Cardiac fibroblast (primary cell): ENCODE data around the gene SLIT3.

Experiments
- DNase-seq, 2 donors: peaks; one replicate each; pipeline versions ENCODE4 v3.0.0 to v3.0.0-alpha.2; 2010; ENCODE audit warnings: low read depth in 2 of 2
- H3K4me3 ChIP-seq, 2 donors: replicated peaks in 1 of 2; 1 replicate in 1 of 2; 2 replicates in 1 of 2; pipeline ENCODE4 v1.5.1; 2011; ENCODE audit warnings: low read depth in 2 of 2, low read length in 2 of 2, mild to moderate bottlenecking in 2 of 2, moderate library complexity in 1 of 2
- TF ChIP-seq, protein P1 (sequence below): IDR thresholded peaks from one replicate; pipeline ENCODE4 v1.5.1; 2011; ENCODE audit warnings: low read depth, mild to moderate bottlenecking, low read length, inconsistent platforms

SLIT3 gene

DNA sequence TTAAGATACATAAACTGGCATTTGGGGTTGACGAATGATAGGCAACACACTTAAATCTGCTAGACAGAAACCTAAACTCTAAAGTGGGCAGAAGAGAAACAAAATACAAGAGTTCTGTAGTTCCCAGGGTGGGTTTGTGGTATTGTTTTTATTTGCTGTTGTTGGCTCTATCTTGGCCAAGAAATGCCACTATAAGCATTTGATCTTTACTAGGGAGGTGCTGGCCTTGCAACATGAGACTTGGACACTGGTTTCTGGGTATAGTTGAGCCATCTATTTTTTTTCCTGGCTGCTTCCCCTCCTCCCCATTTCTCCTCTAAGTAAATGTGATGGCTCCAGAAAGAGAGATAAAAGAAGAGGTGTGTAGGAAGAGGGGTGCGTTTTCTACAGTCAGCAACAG lies 251.2 kb downstream of the SLIT3 start:
- TF ChIP-seq, protein P1, sequence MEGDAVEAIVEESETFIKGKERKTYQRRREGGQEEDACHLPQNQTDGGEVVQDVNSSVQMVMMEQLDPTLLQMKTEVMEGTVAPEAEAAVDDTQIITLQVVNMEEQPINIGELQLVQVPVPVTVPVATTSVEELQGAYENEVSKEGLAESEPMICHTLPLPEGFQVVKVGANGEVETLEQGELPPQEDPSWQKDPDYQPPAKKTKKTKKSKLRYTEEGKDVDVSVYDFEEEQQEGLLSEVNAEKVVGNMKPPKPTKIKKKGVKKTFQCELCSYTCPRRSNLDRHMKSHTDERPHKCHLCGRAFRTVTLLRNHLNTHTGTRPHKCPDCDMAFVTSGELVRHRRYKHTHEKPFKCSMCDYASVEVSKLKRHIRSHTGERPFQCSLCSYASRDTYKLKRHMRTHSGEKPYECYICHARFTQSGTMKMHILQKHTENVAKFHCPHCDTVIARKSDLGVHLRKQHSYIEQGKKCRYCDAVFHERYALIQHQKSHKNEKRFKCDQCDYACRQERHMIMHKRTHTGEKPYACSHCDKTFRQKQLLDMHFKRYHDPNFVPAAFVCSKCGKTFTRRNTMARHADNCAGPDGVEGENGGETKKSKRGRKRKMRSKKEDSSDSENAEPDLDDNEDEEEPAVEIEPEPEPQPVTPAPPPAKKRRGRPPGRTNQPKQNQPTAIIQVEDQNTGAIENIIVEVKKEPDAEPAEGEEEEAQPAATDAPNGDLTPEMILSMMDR = no peak
- no peak for DNase-seq
- no peak overlapping the region for H3K4me3 ChIP-seq

- DNase-seq = peak in 1 of 2 donors; percentile 7
- no peak overlapping the region for H3K4me3 ChIP-seq
- TF ChIP-seq, protein P1 = no peak
Observed at GRCh38 chr5:169048181-169049125, 252.5 kb downstream of the SLIT3 start.

GRCh38 chr5:169044962-169045361 lies 256.0 kb downstream of the SLIT3 start:
- no peak for DNase-seq
- H3K4me3 ChIP-seq = no peak overlapping the region
- TF ChIP-seq, protein P1 = no peak

- H3K4me3 ChIP-seq = no peak overlapping the region
- no peak for DNase-seq
- TF ChIP-seq, protein P1 = no peak
Observed at GRCh38 chr5:169041180-169041579, 259.8 kb downstream of the SLIT3 start.

GRCh38 chr5:169039592-169039991 lies 261.3 kb downstream of the SLIT3 start:
- TF ChIP-seq, protein P1 = no peak
- no peak overlapping the region for H3K4me3 ChIP-seq
- no peak for DNase-seq

GRCh38 chr5:169037466-169037865 lies 263.5 kb downstream of the SLIT3 start:
- H3K4me3 ChIP-seq = no peak overlapping the region
- DNase-seq = no peak
- TF ChIP-seq, protein P1 = no peak
